H1 (cell line): Measurements from ENCODE around the gene MPDZ. TPM values are rescaled to one million over a fixed set of nuclear protein-coding genes. Genes with fewer than 3 reads are reported as not detected.

Experiments used
- CBX5 ChIP-seq: fragments of 300-800, 300-1000 bp; sonication (generic); IDR thresholded peaks from 2 replicates; pipeline ENCODE4 v1.7.1; 2016; ENCODE audit warnings: antibody characterized with exemption, low read length, low read depth
- polyA plus RNA-seq, 7 experiments: library from polyadenylated mRNA; depleted of rRNA in 3 of 7; stranded (reverse) in 5 of 7; unstranded in 2 of 7; fragments of >200 nt in 5 of 7; fragments of 200-250 nt in 2 of 7; gene quantifications; 1 replicate in 5 of 7; 2 replicates in 1 of 7; 4 replicates in 1 of 7; pipeline versions ENCODE4 v1.2.1 to v1.2.3, GENCODE V29; 2011 to 2013; ENCODE audit warnings: missing spikeins in 2 of 7, mixed read lengths in 2 of 7
- total RNA-seq: library from RNA; stranded (reverse); fragmentation: NEBNext Ultra II Directional; extraction: Animal tissue kit (Norgen Biotek cat#: 25700); gene quantifications from 2 replicates; pipeline ENCODE4 v1.2.1, GENCODE V29; 2021
- TF ChIP-seq, protein P1 (sequence below): IDR thresholded peaks from 2 replicates; pipeline ENCODE4 v1.6.1; 2012; ENCODE audit warnings: inconsistent platforms

The MPDZ gene
- total and polyA plus RNA-seq, 2 of the 8 experiments (the other 6 are each of a cell fraction or from before 2014, with no cell fraction given) = 14.6 to 39.4 TPM

GRCh38 chr9:13267743-13268142 is 11.7 kb downstream of the MPDZ start (continued):
- TF ChIP-seq, protein P1, sequence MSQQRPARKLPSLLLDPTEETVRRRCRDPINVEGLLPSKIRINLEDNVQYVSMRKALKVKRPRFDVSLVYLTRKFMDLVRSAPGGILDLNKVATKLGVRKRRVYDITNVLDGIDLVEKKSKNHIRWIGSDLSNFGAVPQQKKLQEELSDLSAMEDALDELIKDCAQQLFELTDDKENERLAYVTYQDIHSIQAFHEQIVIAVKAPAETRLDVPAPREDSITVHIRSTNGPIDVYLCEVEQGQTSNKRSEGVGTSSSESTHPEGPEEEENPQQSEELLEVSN = no peak
- no peak for TF ChIP-seq CBX5
- TF ChIP-seq, all 59 proteins: peak for 0
